GM12892 (cell line): ENCODE results near the gene SOBP.

Experiments used
- POLR2A ChIP-seq: IDR thresholded peaks from 2 replicates; pipeline ENCODE4 v1.6.1; 2011; ENCODE audit warnings: low read depth, low read length, control low read depth
- POLR2AphosphoS5 ChIP-seq: IDR thresholded peaks from 2 replicates; pipeline ENCODE4 v1.6.1; 2011; ENCODE audit warnings: low read depth, low read length, control low read depth

GRCh38 chr6:107692351-107692750 is 202.4 kb downstream of the SOBP start:
- no peak for TF ChIP-seq POLR2A
- TF ChIP-seq POLR2AphosphoS5, result no peak
